H1 (cell line): ENCODE results near the gene FBXL17. TPM values are rescaled to one million over a fixed set of nuclear protein-coding genes. Genes with fewer than 3 reads are reported as not detected.

ENCODE experiments used
- CTCF ChIA-PET: fragments of 300-600 bp; sonication (Branson Sonifier 250); formaldehyde crosslinking; loops from one replicate; lab custom pipeline; 2021; ENCODE audit not compliant: partially characterized antibody; lab: Charles Lee
- POLR2A ChIA-PET: fragments of 300-600 bp; sonication (Branson Sonifier 250); formaldehyde crosslinking; loops from one replicate; lab custom pipeline; 2021; ENCODE audit warnings: inconsistent platforms; ENCODE audit not compliant: partially characterized antibody; lab: Charles Lee
- DNase-seq, 2 experiments: peaks; one replicate each; pipeline versions ENCODE4 v3.0.0 to v3.0.0-alpha.2; 2010 to 2022; ENCODE audit warnings: low spot score in 2 of 2, low read depth in 1 of 2, mixed read lengths in 1 of 2
- FAIRE-seq: peaks from 2 replicates; lab custom pipeline; 2011; peaks lifted over from hg19 to GRCh38; lab: Jason Lieb, UNC
- H2AFZ ChIP-seq: 2 replicates; pipeline ENCODE4 v1.8.1; 2012; ENCODE audit warnings: low read length, inconsistent platforms
- H2AK5ac ChIP-seq: 2 replicates; pipeline ENCODE4 v1.6.1; 2013; ENCODE audit warnings: low read depth, low read length
- H2BK120ac ChIP-seq: replicated peaks from 2 replicates; pipeline ENCODE3; 2013; ENCODE audit warnings: low read depth, low read length, inconsistent platforms
- H2BK12ac ChIP-seq: 2 replicates; pipeline ENCODE4 v1.6.1; 2013; ENCODE audit warnings: low read depth, low read length
- H2BK15ac ChIP-seq: 2 replicates; pipeline ENCODE4 v1.6.1; 2013; ENCODE audit warnings: low read length
- H2BK20ac ChIP-seq: 2 replicates; pipeline ENCODE4 v1.6.1; 2013; ENCODE audit warnings: low read length
- H2BK5ac ChIP-seq: 2 replicates; pipeline ENCODE4 v1.6.1; 2013; ENCODE audit warnings: low read depth, low read length
- H3K14ac ChIP-seq: 2 replicates; pipeline ENCODE4 v1.6.1; 2013; ENCODE audit warnings: inconsistent platforms; ENCODE audit not compliant: insufficient read length
- H3K18ac ChIP-seq: 2 replicates; pipeline ENCODE4 v1.6.1; 2013; ENCODE audit warnings: low read length; ENCODE audit errors: extremely low read depth
- H3K23ac ChIP-seq: 2 replicates; pipeline ENCODE4 v1.6.1; 2013; ENCODE audit warnings: inconsistent platforms; ENCODE audit not compliant: insufficient read length
- H3K23me2 ChIP-seq: 2 replicates; pipeline ENCODE4 v1.6.1; 2013; ENCODE audit warnings: low read depth, low read length
- H3K27ac ChIP-seq: 2 replicates; pipeline ENCODE4 v1.6.1; 2011; ENCODE audit warnings: low read depth, low read length, inconsistent platforms
- H3K27me3 ChIP-seq, 4 experiments: replicated peaks in 1 of 4; 1 replicate in 1 of 4; 2 replicates in 3 of 4; pipeline versions ENCODE4 v1.6.1 to v1.8.1; 2011 to 2013; ENCODE audit warnings: low read length in 3 of 4, mild to moderate bottlenecking in 3 of 4, inconsistent platforms in 2 of 4, mixed read lengths in 2 of 4, moderate library complexity in 1 of 4; ENCODE audit not compliant: control insufficient read depth in 3 of 4, insufficient read depth in 3 of 4; ENCODE audit errors: extremely low read depth in 1 of 4
- H3K36me3 ChIP-seq, 4 experiments: 2 replicates each; pipeline versions ENCODE4 v1.6.1 to v1.8.1; 2011 to 2013; ENCODE audit warnings: mild to moderate bottlenecking in 4 of 4, low read length in 3 of 4, moderate library complexity in 2 of 4, control low read depth in 1 of 4, inconsistent platforms in 1 of 4; ENCODE audit not compliant: insufficient read depth in 4 of 4, control insufficient read depth in 2 of 4
- H3K4ac ChIP-seq: replicated peaks from 2 replicates; pipeline ENCODE3; 2013; ENCODE audit warnings: low read length, low read depth, mixed read lengths, inconsistent platforms; ENCODE audit not compliant: insufficient read length
- H3K4me1 ChIP-seq, 4 experiments: replicated peaks in 1 of 4; 1 replicate in 1 of 4; 2 replicates in 3 of 4; pipeline versions ENCODE4 v1.6.1 to v1.8.1; 2011 to 2013; ENCODE audit warnings: low read length in 3 of 4, inconsistent platforms in 2 of 4, mixed read lengths in 1 of 4; ENCODE audit not compliant: insufficient read depth in 4 of 4, control insufficient read depth in 3 of 4
- H3K4me2 ChIP-seq, 2 experiments: 2 replicates each; pipeline versions ENCODE4 v1.6.1 to v1.8.1; 2011 to 2013; ENCODE audit warnings: low read depth in 2 of 2, low read length in 2 of 2, control low read depth in 1 of 2, inconsistent platforms in 1 of 2, mild to moderate bottlenecking in 1 of 2; ENCODE audit not compliant: insufficient read depth in 1 of 2
- H3K4me3 ChIP-seq, 4 experiments: fragments of 200-600, 300-600 bp in 1 of 4; sonication (generic), shearing (Covaris generic), sonication (Bioruptor Twin) in 1 of 4; 2 replicates each; pipeline versions ENCODE4 v1.5.1 to v1.8.1; 2011 to 2016; ENCODE audit warnings: low read length in 4 of 4, low read depth in 3 of 4, control low read depth in 2 of 4, inconsistent platforms in 2 of 4, mild to moderate bottlenecking in 2 of 4, mixed read lengths in 1 of 4, moderate library complexity in 1 of 4; ENCODE audit not compliant: insufficient read depth in 2 of 4; ENCODE audit errors: extremely low read depth in 1 of 4
- H3K56ac ChIP-seq: replicated peaks from 2 replicates; pipeline ENCODE3; 2013; ENCODE audit warnings: low read depth, mild to moderate bottlenecking, mixed read lengths, low read length, inconsistent platforms; ENCODE audit not compliant: insufficient read length
- H3K79me1 ChIP-seq: 2 replicates; pipeline ENCODE4 v1.6.1; 2013; ENCODE audit warnings: low read depth, low read length, control low read depth
- H3K79me2 ChIP-seq, 2 experiments: 2 replicates each; pipeline versions ENCODE4 v1.6.1 to v1.8.1; 2012 to 2013; ENCODE audit warnings: low read length in 2 of 2, mild to moderate bottlenecking in 2 of 2, inconsistent platforms in 1 of 2; ENCODE audit not compliant: insufficient read depth in 2 of 2, control insufficient read depth in 1 of 2
- H3K9ac ChIP-seq, 4 experiments: replicated peaks in 1 of 4; 1 replicate in 1 of 4; 2 replicates in 3 of 4; pipeline versions ENCODE4 v1.6.1 to v1.8.1; 2011 to 2013; ENCODE audit warnings: low read depth in 3 of 4, low read length in 3 of 4, control low read depth in 2 of 4, mild to moderate bottlenecking in 2 of 4, moderate library complexity in 2 of 4, inconsistent platforms in 1 of 4; ENCODE audit errors: extremely low read depth in 1 of 4
- H3K9me3 ChIP-seq, 2 experiments: 2 replicates each; pipeline versions ENCODE4 v1.6.1 to v1.8.1; 2012 to 2013; ENCODE audit warnings: mild to moderate bottlenecking in 2 of 2, moderate library complexity in 2 of 2, control low read depth in 1 of 2, inconsistent platforms in 1 of 2, low read depth in 1 of 2, low read length in 1 of 2, mixed read lengths in 1 of 2; ENCODE audit not compliant: insufficient read depth in 2 of 2
- H4K20me1 ChIP-seq, 2 experiments: replicated peaks in 1 of 2; 2 replicates each; pipeline versions ENCODE3 to v1.8.1; 2011 to 2013; ENCODE audit warnings: inconsistent platforms in 2 of 2, low read length in 2 of 2, mild to moderate bottlenecking in 1 of 2; ENCODE audit not compliant: insufficient read depth in 2 of 2, control insufficient read depth in 1 of 2
- H4K5ac ChIP-seq: 2 replicates; pipeline ENCODE4 v1.6.1; 2013; ENCODE audit warnings: low read length, low read depth, mixed read lengths, inconsistent platforms; ENCODE audit not compliant: insufficient read length
- H4K8ac ChIP-seq: 2 replicates; pipeline ENCODE4 v1.8.0; 2013; ENCODE audit warnings: mild to moderate bottlenecking, moderate library complexity, low read length, inconsistent platforms; ENCODE audit not compliant: insufficient read depth; ENCODE audit errors: extremely low read depth
- H4K91ac ChIP-seq: replicated peaks from 2 replicates; pipeline ENCODE3; 2013; ENCODE audit warnings: low read length, mixed read lengths, inconsistent platforms; ENCODE audit not compliant: insufficient read length
- BRCA1 ChIP-seq: IDR thresholded peaks from 2 replicates; pipeline ENCODE4 v1.6.1; 2012; ENCODE audit warnings: low read depth, low read length, improper control_type of control experiment
- CHD1 ChIP-seq: IDR thresholded peaks from 2 replicates; pipeline ENCODE4 v1.6.1; 2012; ENCODE audit warnings: low read depth, low read length, improper control_type of control experiment
- CTBP2 ChIP-seq: IDR thresholded peaks from 2 replicates; pipeline ENCODE4 v1.7.0; 2011; ENCODE audit warnings: borderline replicate concordance, mild to moderate bottlenecking, moderate library complexity, mixed read lengths, low read length; ENCODE audit not compliant: insufficient read depth, insufficient read length
- PHF8 ChIP-seq: fragments of 200-600 bp; sonication (generic); conservative IDR thresholded peaks from 2 replicates; pipeline ENCODE4 v1.7.1; 2012; ENCODE audit warnings: low read depth, mild to moderate bottlenecking, inconsistent platforms, low read length, moderate library complexity
- POLR2A ChIP-seq, 2 experiments: IDR thresholded peaks; 1 replicate in 1 of 2; 2 replicates in 1 of 2; pipeline ENCODE4 v1.6.1; 2011; ENCODE audit warnings: low read depth in 2 of 2, low read length in 2 of 2, mild to moderate bottlenecking in 2 of 2; ENCODE audit errors: control extremely low read depth in 1 of 2
- RNF2 ChIP-seq: fragments of 200-900, 300-1000 bp; sonication (generic); IDR thresholded peaks from 2 replicates; pipeline ENCODE4 v1.7.1; 2016; ENCODE audit warnings: borderline replicate concordance, low read depth, mild to moderate bottlenecking, antibody characterized with exemption, low read length; ENCODE audit not compliant: poor library complexity, severe bottlenecking; ENCODE audit errors: missing control alignments
- RXRA ChIP-seq: IDR thresholded peaks from 2 replicates; pipeline ENCODE4 v1.6.1; 2011; ENCODE audit warnings: low read depth, mild to moderate bottlenecking, low read length, moderate library complexity; ENCODE audit not compliant: insufficient read depth
- SIRT6 ChIP-seq: IDR thresholded peaks from one replicate; pipeline ENCODE4 v1.7.1; 2012; ENCODE audit warnings: low read length, inconsistent platforms
- TAF7 ChIP-seq: optimal IDR thresholded peaks from 2 replicates; pipeline ENCODE3; 2011; ENCODE audit warnings: low read depth, mild to moderate bottlenecking, inconsistent platforms, low read length, moderate library complexity, borderline replicate concordance
- TCF12 ChIP-seq: IDR thresholded peaks from 2 replicates; pipeline ENCODE4 v1.6.1; 2011; ENCODE audit warnings: low read depth, mild to moderate bottlenecking, low read length
- YY1 ChIP-seq: IDR thresholded peaks from 2 replicates; pipeline ENCODE4 v1.6.1; 2011; ENCODE audit warnings: low read depth, mild to moderate bottlenecking, low read length
- WGBS, 2 experiments: shearing (Covaris generic) in 1 of 2; methylation state at CpG; one replicate each; pipeline versions ENCODE4 v1.1.6 to v1.1.7; 2013 to 2015; ENCODE audit warnings: low lambda C conversion rate in 2 of 2, mixed read lengths in 2 of 2, inconsistent platforms in 1 of 2, low coverage in 1 of 2, missing lambda C conversion rate in 1 of 2; ENCODE audit not compliant: insufficient replicate concordance in 2 of 2, insufficient coverage in 1 of 2, insufficient read length in 1 of 2; ENCODE audit errors: extremely low coverage in 1 of 2, missing lambda C conversion rate in 1 of 2; 5-methylcytosine and 5-hydroxymethylcytosine counted together
- polyA plus RNA-seq, 7 experiments: library from polyadenylated mRNA; depleted of rRNA in 3 of 7; stranded (reverse) in 5 of 7; unstranded in 2 of 7; fragments of >200 nt in 5 of 7; fragments of 200-250 nt in 2 of 7; gene quantifications; 1 replicate in 5 of 7; 2 replicates in 1 of 7; 4 replicates in 1 of 7; pipeline versions ENCODE4 v1.2.1 to v1.2.3, GENCODE V29; 2011 to 2013; ENCODE audit warnings: missing spikeins in 2 of 7, mixed read lengths in 2 of 7
- total RNA-seq: library from RNA; stranded (reverse); fragmentation: NEBNext Ultra II Directional; extraction: Animal tissue kit (Norgen Biotek cat#: 25700); gene quantifications from 2 replicates; pipeline ENCODE4 v1.2.1, GENCODE V29; 2021

FBXL17 gene
- total and polyA plus RNA-seq, 2 of the 8 experiments (the other 6 are each of a cell fraction or from before 2014, with no cell fraction given): 0.35 to 4.3 TPM

- Histone ChIP-seq H3K79me1 (no peaks in the 10 kb centered on the region), H3K4ac (no peak overlapping the region), H3K4me2 (no peak overlapping the region), H3K23me2 (no peaks in the 10 kb centered on the region), H3K36me3 (no peaks in the 10 kb centered on the region), H3K14ac (no peak overlapping the region), H3K18ac (no peak overlapping the region), H3K27ac (no peak overlapping the region), H2BK15ac (no peak overlapping the region), H3K4me3 (no peak overlapping the region), H4K20me1 (no peaks in the 10 kb centered on the region), H2BK20ac (0 out of 2 replicates have a peak overlapping the region, but pooled peaks have one; percentile 13), H3K27me3 (no peaks in the 10 kb centered on the region), H3K23ac (no peak overlapping the region), H3K4me1 (no peaks in the 10 kb centered on the region), H2BK12ac (no peak overlapping the region), H3K56ac (no peak overlapping the region), H4K8ac (no peak overlapping the region), H2BK120ac (no peak overlapping the region), H4K91ac (no peak overlapping the region), H2AFZ (no peak overlapping the region), H2BK5ac (no peak overlapping the region), H3K9ac (no peak overlapping the region), H3K79me2 (no peaks in the 10 kb centered on the region), H3K9me3 (no peaks in the 10 kb centered on the region), H2AK5ac (no peak overlapping the region), H4K5ac (no peak overlapping the region)
- FAIRE-seq (no peak), DNase-seq (no peak)
- CTCF ChIA-PET: no interaction called here
- POLR2A ChIA-PET: no interaction called here
- TF ChIP-seq TAF7 (no peak), SIRT6 (no peak), RNF2 (no peak), RXRA (no peak), TCF12 (no peak), BRCA1 (no peak), POLR2A (IDR thresholded peaks at IDR 0.05; ENCODE audit: control extremely low read depth in 1 of 2, low read depth in 2 of 2, low read length in 2 of 2) (no peak), CHD1 (no peak), PHF8 (no peak), CTBP2 (no peak), YY1 (no peak)
- WGBS, 2 experiments: 88% methylated on average over 2 of the region's 2 CpGs; no CpG with 5 or more reads in 1 of the 2 experiments
Measured at GRCh38 chr5:108141676-108142075, 240.2 kb downstream of the FBXL17 start.
